K562 (cell line): ENCODE results near the gene AK4. TPM values are rescaled to one million over a fixed set of nuclear protein-coding genes. Genes with fewer than 3 reads are reported as not detected.
"Not testable (repeated sequence)": the region's sequence is repeated elsewhere in the genome, so short reads cannot be mapped to it uniquely, and the experiment has no call there.

Source experiments
- ATAC-seq: fragments of 200-7000 bp; cut with Tn5 transposase; 3 replicates; pipeline ENCODE4 v1.9.1; 2020; ENCODE audit warnings: moderate library complexity
- BruUV-seq: library from RNA; stranded (reverse); fragments of 400-500 nt; replicated peaks from 2 replicates; lab custom pipeline; 2021; lab: Mats Ljungman, UMichigan
- CTCF ChIA-PET: fragments of 300-600 bp; formaldehyde crosslinking; extraction: SDS; loops from one replicate; lab custom pipeline; 2021; ENCODE audit warnings: low intra/inter-chr PET ratio; lab: Yijun Ruan, JAX
- POLR2A ChIA-PET: fragments of 300-600, 350-650 bp; sonication (Branson Sonifier 250); formaldehyde crosslinking; extraction: SDS; loops from one replicate; lab custom pipeline; 2021; ENCODE audit warnings: antibody characterized with exemption, inconsistent platforms; lab: Yijun Ruan, JAX
- DNase-seq, 4 experiments: peaks; one replicate each; pipeline versions ENCODE4 v3.0.0 to v3.0.0-alpha.2; 2011 to 2018; ENCODE audit warnings: low spot score in 3 of 4, mixed read lengths in 3 of 4; ENCODE audit errors: extremely low read depth in 1 of 4
- FAIRE-seq: peaks from 2 replicates; lab custom pipeline; 2011; peaks lifted over from hg19 to GRCh38; lab: Jason Lieb, UNC
- H2AFZ ChIP-seq: 2 replicates; pipeline ENCODE4 v1.6.0; 2011; ENCODE audit warnings: low read depth, low read length, control low read depth, inconsistent platforms
- H3K27ac ChIP-seq: fragments of 200-600 bp; 3 replicates; pipeline ENCODE4 v1.8.0; 2011; ENCODE audit warnings: low read depth, mild to moderate bottlenecking, control low read depth, inconsistent platforms, low read length, moderate library complexity, mixed read lengths; ENCODE audit errors: extremely low read depth
- H3K27me3 ChIP-seq, 2 experiments: fragments of 300-600 bp in 1 of 2; 2 replicates in 1 of 2; 3 replicates in 1 of 2; pipeline versions ENCODE4 v1.6.0 to v1.8.0; 2011; ENCODE audit warnings: inconsistent platforms in 2 of 2, low read length in 2 of 2, mild to moderate bottlenecking in 1 of 2, mixed read lengths in 1 of 2, moderate library complexity in 1 of 2; ENCODE audit not compliant: control insufficient read depth in 2 of 2, insufficient read depth in 2 of 2
- H3K36me3 ChIP-seq: fragments of 300-600 bp; 3 replicates; pipeline ENCODE4 v1.8.0; 2011; ENCODE audit warnings: mild to moderate bottlenecking, low read length, inconsistent platforms; ENCODE audit not compliant: control insufficient read depth, insufficient read depth
- H3K4me1 ChIP-seq, 2 experiments: fragments of 200-600 bp in 1 of 2; replicated peaks in 1 of 2; 2 replicates in 1 of 2; 3 replicates in 1 of 2; pipeline versions ENCODE4 v1.5.1 to v1.8.0; 2011; ENCODE audit warnings: inconsistent platforms in 2 of 2, low read length in 2 of 2, mild to moderate bottlenecking in 1 of 2, mixed read lengths in 1 of 2, moderate library complexity in 1 of 2; ENCODE audit not compliant: control insufficient read depth in 2 of 2, insufficient read depth in 2 of 2
- H3K4me2 ChIP-seq: 2 replicates; pipeline ENCODE4 v1.6.1; 2011; ENCODE audit warnings: low read length, control low read depth, inconsistent platforms, mixed read lengths; ENCODE audit not compliant: insufficient read depth
- H3K4me3 ChIP-seq: fragments of 200-600 bp; sonication (generic), shearing (Covaris generic); 2 replicates; pipeline ENCODE4 v1.5.1; 2016; ENCODE audit warnings: control low read depth, inconsistent platforms
- H3K79me2 ChIP-seq: fragments of 200-600 bp; 3 replicates; pipeline ENCODE4 v1.8.0; 2011; ENCODE audit warnings: low read length, inconsistent platforms; ENCODE audit not compliant: control insufficient read depth, insufficient read depth
- H3K9ac ChIP-seq, 2 experiments: 2 replicates each; pipeline versions ENCODE4 v1.6.0 to v1.6.1; 2011; ENCODE audit warnings: low read depth in 2 of 2, low read length in 2 of 2, control low read depth in 1 of 2, inconsistent platforms in 1 of 2, mild to moderate bottlenecking in 1 of 2, mixed read lengths in 1 of 2; ENCODE audit not compliant: insufficient read depth in 1 of 2
- H3K9me1 ChIP-seq: one replicate; pipeline ENCODE4 v1.6.0; 2011; ENCODE audit warnings: inconsistent platforms, mild to moderate bottlenecking, low read length, moderate library complexity; ENCODE audit not compliant: control insufficient read depth, insufficient read depth
- H3K9me3 ChIP-seq: replicated peaks from 2 replicates; pipeline ENCODE4 v1.5.1; 2011; ENCODE audit warnings: low read depth, low read length, inconsistent platforms; ENCODE audit not compliant: control insufficient read depth, insufficient read depth
- H4K20me1 ChIP-seq: replicated peaks from 2 replicates; pipeline ENCODE4 v1.6.1; 2011; ENCODE audit warnings: low read length, inconsistent platforms, mixed read lengths; ENCODE audit not compliant: control insufficient read depth, insufficient read depth
- CREB3 ChIP-seq: fragments of 450-650 bp; conservative IDR thresholded peaks from 2 replicates; pipeline ENCODE4 v1.6.1; 2016; ENCODE audit warnings: missing genetic modification characterization, low read depth, mild to moderate bottlenecking, missing compliant biosample characterization, moderate library complexity
- HIVEP1 ChIP-seq: fragments of 250-450 bp; sonication (Bioruptor Pico); IDR thresholded peaks from 2 replicates; pipeline ENCODE4 v1.4.0; 2020; ENCODE audit warnings: mild to moderate bottlenecking
- HOMEZ ChIP-seq: fragments of 250-450 bp; sonication (Bioruptor Pico); IDR thresholded peaks from 2 replicates; pipeline ENCODE4 v1.4.0; 2020; ENCODE audit warnings: mild to moderate bottlenecking, moderate library complexity
- ILK ChIP-seq: fragments of 450-650 bp; IDR thresholded peaks from 2 replicates; pipeline ENCODE4 v1.6.1; 2016; ENCODE audit warnings: missing genetic modification characterization, low read depth, mild to moderate bottlenecking, missing compliant biosample characterization, moderate library complexity, borderline replicate concordance
- KLF6 ChIP-seq: fragments of 250-450 bp; sonication (Bioruptor Pico); IDR thresholded peaks from 2 replicates; pipeline ENCODE4 v1.4.0; 2020; ENCODE audit warnings: mild to moderate bottlenecking, moderate library complexity, borderline replicate concordance
- MAZ ChIP-seq, 2 experiments: fragments of 450-650 bp in 1 of 2; sonication (generic) in 1 of 2; formaldehyde crosslinking; IDR thresholded peaks in 1 of 2; conservative IDR thresholded peaks in 1 of 2; 2 replicates each; pipeline versions ENCODE4 v1.4.0 to v1.5.0; 2020; ENCODE audit warnings: mild to moderate bottlenecking in 1 of 2, missing genetic modification reagents in 1 of 2
- MYC ChIP-seq, 2 experiments: fragments of 250-450 bp in 1 of 2; sonication (Bioruptor Pico) in 1 of 2; IDR thresholded peaks; 2 replicates each; pipeline versions ENCODE4 v1.5.1 to v1.6.1; 2012 to 2021; ENCODE audit warnings: low read depth in 2 of 2, borderline replicate concordance in 1 of 2, improper control_type of control experiment in 1 of 2, low read length in 1 of 2, mild to moderate bottlenecking in 1 of 2, moderate library complexity in 1 of 2
- ZNF583 ChIP-seq: fragments of 250-450 bp; sonication (Bioruptor Pico); IDR thresholded peaks from 2 replicates; pipeline ENCODE4 v1.4.0; 2020
- ZNF707 ChIP-seq: fragments of 250-450 bp; sonication (Bioruptor Pico); conservative IDR thresholded peaks from 2 replicates; pipeline ENCODE4 v1.8.0; 2022; ENCODE audit warnings: inconsistent platforms, mild to moderate bottlenecking, moderate library complexity
- ZNF766 ChIP-seq: fragments of 200-800 bp; sonication (Bioruptor generic); conservative IDR thresholded peaks from 2 replicates; pipeline ENCODE4 v1.6.1; 2016; ENCODE audit warnings: missing genetic modification characterization, missing compliant biosample characterization
- ZSCAN32 ChIP-seq: fragments of 450-650 bp; formaldehyde crosslinking; IDR thresholded peaks from 2 replicates; pipeline ENCODE4 v1.4.0; 2020; ENCODE audit warnings: mild to moderate bottlenecking, moderate library complexity
- WGBS: fragments of 100-300 bp; shearing (Covaris generic); methylation state at CpG from one replicate; pipeline ENCODE4 v1.1.6; 2016; ENCODE audit warnings: low coverage, mixed read lengths; ENCODE audit not compliant: insufficient coverage; ENCODE audit errors: missing lambda C conversion rate; 5-methylcytosine and 5-hydroxymethylcytosine counted together
- in situ Hi-C: fragments of 300-500 bp; cut with MboI; formaldehyde crosslinking; loops from 4 replicates; pipeline ENCODE4 v1.15.0; 2018; ENCODE audit warnings: inconsistent platforms, mixed read lengths
- intact Hi-C: fragments of 100-400 bp; cut with micrococcal nuclease; formaldehyde crosslinking; loops from 2 replicates; pipeline ENCODE4 v1.14.2; 2022
- polyA plus RNA-seq, 8 experiments: library from polyadenylated mRNA; depleted of rRNA in 4 of 8; stranded (reverse) in 5 of 8; unstranded in 3 of 8; fragments of >200 nt; fragmentation: Nextera tagmentation in 2 of 8; fragmentation: Illumina TruSeq in 1 of 8; extraction: Ambion mirVana in 2 of 8; extraction: Trizol in 1 of 8; gene quantifications; 2 replicates each; pipeline versions ENCODE4 v1.2.1 to v1.2.3, GENCODE V29; 2011 to 2014; ENCODE audit warnings: inconsistent platforms in 1 of 8, missing spikeins in 1 of 8
- total RNA-seq, 7 experiments: library from RNA; depleted of rRNA in 6 of 7; stranded (reverse); fragments of >200 nt in 6 of 7; fragmentation: Illumina TruSeq in 2 of 7; extraction: Trizol in 2 of 7; gene quantifications; 2 replicates each; pipeline versions ENCODE4 v1.2.1 to v1.2.3, GENCODE V29; 2011 to 2021; ENCODE audit warnings: low replicate concordance in 1 of 7
- TF ChIP-seq, protein P1 (sequence below), 3 experiments: fragments of 200-800 bp in 1 of 3; sonication (Bioruptor generic) in 1 of 3; sonication (generic) in 1 of 3; formaldehyde crosslinking in 1 of 3; IDR thresholded peaks; 2 replicates each; pipeline versions ENCODE4 v1.6.1 to v1.8.0; 2016 to 2022; ENCODE audit warnings: mild to moderate bottlenecking in 2 of 3, missing compliant biosample characterization in 2 of 3, missing genetic modification characterization in 2 of 3, missing genetic modification reagents in 1 of 3
- TF ChIP-seq, protein P2 (sequence below), 2 experiments: fragments of 200-800 bp in 1 of 2; sonication (Bioruptor generic) in 1 of 2; sonication (generic) in 1 of 2; formaldehyde crosslinking in 1 of 2; IDR thresholded peaks in 1 of 2; conservative IDR thresholded peaks in 1 of 2; 2 replicates each; pipeline versions ENCODE4 v1.5.0 to v1.6.1; 2016 to 2020; ENCODE audit warnings: missing compliant biosample characterization in 1 of 2, missing genetic modification characterization in 1 of 2, missing genetic modification reagents in 1 of 2

AK4 gene
- total and polyA plus RNA-seq, 9 of the 15 experiments (the other 6 are each of a cell fraction or from before 2014, with no cell fraction given): 10.4 to 96.6 (median 21.5) TPM

- H3K36me3 ChIP-seq; H3K9me3 ChIP-seq; H3K4me2 ChIP-seq; DNase-seq; FAIRE-seq; H2AFZ ChIP-seq; H3K9me1 ChIP-seq; CTCF ChIA-PET; BruUV-seq; intact Hi-C loops; in situ Hi-C loops; H3K27ac ChIP-seq; H3K4me3 ChIP-seq; ATAC-seq; H3K27me3 ChIP-seq; H4K20me1 ChIP-seq; H3K9ac ChIP-seq; TF ChIP-seq MYC (IDR thresholded peaks at IDR 0.05; ENCODE audit: low read depth, low read length): not testable (repeated sequence)
- WGBS: 82% methylated on average over 3 of the region's 3 CpGs
- H3K79me2 ChIP-seq: peaks cover 79% of the 10 kb centered on the region
- H3K4me1 ChIP-seq: peaks cover 11 to 39% of the 10 kb centered on the region in 2 experiments
- POLR2A ChIA-PET: interaction anchor here (0.6 to 1.6 kb wide), 3 partner anchors 10 to 36 kb away, joined by 3 to 4 read pairs (median 3); no protein-coding TSS in a partner anchor
- TF ChIP-seq, protein P1, sequence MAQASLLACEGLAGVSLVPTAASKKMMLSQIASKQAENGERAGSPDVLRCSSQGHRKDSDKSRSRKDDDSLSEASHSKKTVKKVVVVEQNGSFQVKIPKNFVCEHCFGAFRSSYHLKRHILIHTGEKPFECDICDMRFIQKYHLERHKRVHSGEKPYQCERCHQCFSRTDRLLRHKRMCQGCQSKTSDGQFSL (CRISPR knock-in tag; IDR thresholded peaks at IDR 0.05): not testable (repeated sequence)
- TF ChIP-seq, protein P1 (tag; IDR thresholded peaks at IDR 0.05): peak in 1 of 2 experiments; percentile 83; a peak in 2 of 4 replicates
- TF ChIP-seq ZSCAN32 (peak; percentile 34; the same call in 1 of the 2 replicates), HOMEZ (0 out of 2 replicates have a peak, but pooled peaks have one; percentile 13), ZNF766 (CRISPR knock-in tag) (0 out of 2 replicates have a peak, but pooled peaks have one; percentile 24), CREB3 (tag) (0 out of 2 replicates have a peak, but pooled peaks have one; percentile 53), ILK (tag) (peak; percentile 40; the same call in 1 of the 2 replicates), MYC (CRISPR knock-in tag; IDR thresholded peaks at IDR 0.05; ENCODE audit: borderline replicate concordance, low read depth) (peak; percentile 52; the same call in 1 of the 2 replicates), ZNF707 (0 out of 2 replicates have a peak, but pooled peaks have one; percentile 36), ZNF583 (CRISPR knock-in tag) (peak; percentile 88), MAZ (CRISPR knock-in tag; conservative IDR thresholded peaks at IDR 0.05 in 1 of 2, IDR thresholded peaks at IDR 0.05 in 1 of 2) (peak in 1 of 2 experiments; percentile 35; a peak in 1 of 4 replicates), HIVEP1 (CRISPR knock-in tag) (peak; percentile 45; the same call in 1 of the 2 replicates), KLF6 (CRISPR knock-in tag) (peak; percentile 82)
- TF ChIP-seq, protein P2, sequence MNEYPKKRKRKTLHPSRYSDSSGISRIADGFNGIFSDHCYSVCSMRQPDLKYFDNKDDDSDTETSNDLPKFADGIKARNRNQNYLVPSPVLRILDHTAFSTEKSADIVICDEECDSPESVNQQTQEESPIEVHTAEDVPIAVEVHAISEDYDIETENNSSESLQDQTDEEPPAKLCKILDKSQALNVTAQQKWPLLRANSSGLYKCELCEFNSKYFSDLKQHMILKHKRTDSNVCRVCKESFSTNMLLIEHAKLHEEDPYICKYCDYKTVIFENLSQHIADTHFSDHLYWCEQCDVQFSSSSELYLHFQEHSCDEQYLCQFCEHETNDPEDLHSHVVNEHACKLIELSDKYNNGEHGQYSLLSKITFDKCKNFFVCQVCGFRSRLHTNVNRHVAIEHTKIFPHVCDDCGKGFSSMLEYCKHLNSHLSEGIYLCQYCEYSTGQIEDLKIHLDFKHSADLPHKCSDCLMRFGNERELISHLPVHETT (CRISPR knock-in tag; conservative IDR thresholded peaks at IDR 0.05 in 1 of 2, IDR thresholded peaks at IDR 0.05 in 1 of 2): 0 out of 4 replicates have a peak, but pooled peaks of 1 of the 2 experiments have one; percentile 46
Observed at GRCh38 chr1:65164101-65164500, 16.1 kb downstream of the AK4 start.
